8988T (cell line): ENCODE results near the gene TSHZ1.
A peak's percentile ranks its signal among the peaks of the same experiment; 100 is the strongest.
"Not testable (repeated sequence)": the region's sequence is repeated elsewhere in the genome, so short reads cannot be mapped to it uniquely, and the experiment has no call there.

Source experiments
- DNase-seq: peaks from one replicate; pipeline ENCODE4 v3.0.0; 2011

Gene TSHZ1

DNA sequence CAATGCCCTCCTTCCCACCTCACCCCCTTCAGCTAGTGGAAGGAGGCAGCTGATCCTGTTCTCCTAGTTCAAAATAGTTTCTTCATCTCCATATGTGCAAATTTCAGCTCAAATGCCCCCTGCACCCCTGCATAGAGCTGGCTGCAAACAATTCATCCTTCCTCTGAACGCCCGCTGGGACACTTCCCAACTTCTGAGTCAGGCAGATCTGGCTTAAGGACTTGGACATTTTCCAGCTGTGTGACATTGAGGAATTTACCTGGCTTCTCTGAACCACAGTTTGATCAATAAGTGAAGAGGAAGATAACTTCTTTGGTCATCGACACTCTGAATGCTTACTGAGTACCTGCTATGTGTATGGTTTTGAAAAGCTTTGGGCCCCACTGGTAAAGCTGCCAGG is 25.1 kb upstream of the TSHZ1 start:
- no peak for DNase-seq

DNA sequence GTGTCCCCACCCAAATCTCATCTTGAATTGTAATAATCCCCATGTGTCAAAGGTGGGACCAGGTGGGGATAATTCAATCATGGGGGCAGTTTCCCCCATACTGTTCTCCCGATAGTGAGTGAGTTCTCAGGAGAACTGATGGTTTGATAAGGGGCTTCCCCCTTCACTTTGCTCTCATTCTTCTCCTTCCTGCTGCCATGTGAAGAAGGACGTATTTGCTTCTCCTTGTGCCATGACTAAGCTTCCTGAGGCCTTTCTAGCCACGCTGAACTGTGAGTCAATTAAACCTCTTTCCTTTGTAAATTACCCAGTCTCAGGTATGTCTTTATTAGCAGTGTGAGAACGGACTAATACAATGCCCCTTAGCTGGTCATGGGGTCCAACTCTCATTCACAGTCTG is 22.9 kb upstream of the TSHZ1 start:
- DNase-seq, result not testable (repeated sequence)

DNA sequence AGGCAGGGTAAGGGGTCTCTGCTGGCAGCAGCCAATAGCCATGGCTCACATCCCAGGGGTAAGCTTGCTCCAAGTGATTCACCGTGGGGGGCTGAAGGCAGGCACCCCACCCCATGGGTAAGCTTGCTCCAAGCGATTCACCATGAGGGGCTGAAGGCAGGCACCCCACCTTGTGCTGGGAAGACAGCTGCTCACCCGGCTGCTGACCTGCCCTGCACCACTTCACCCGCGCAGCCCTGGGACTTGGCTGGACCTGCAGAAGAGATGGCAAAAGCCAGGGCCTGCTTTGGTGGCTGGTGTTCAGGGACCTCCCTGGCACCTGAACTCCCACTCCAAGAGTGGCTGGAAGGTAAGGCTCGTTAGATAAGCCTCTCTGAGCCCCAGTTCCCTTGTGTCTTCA is 20.9 kb upstream of the TSHZ1 start:
- DNase-seq, result no peak

DNA sequence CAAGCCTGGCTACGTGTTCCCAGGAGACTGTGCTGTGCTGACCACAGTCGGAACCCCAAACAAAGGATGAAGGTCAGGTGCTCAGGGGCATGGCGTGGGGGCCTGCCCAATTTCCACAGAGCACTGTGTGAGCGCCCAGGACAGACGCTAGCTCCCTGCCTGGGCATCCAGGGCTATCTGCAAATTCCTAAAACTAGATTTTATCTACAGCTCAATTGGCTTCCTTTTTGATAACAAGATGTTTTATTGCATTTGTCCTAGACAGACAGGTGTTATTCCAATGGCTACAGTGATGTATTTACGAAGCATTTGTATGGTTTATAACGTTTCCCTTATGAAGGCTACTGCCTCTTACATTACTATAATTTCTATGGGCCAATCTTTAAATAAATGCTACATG is 17.7 kb upstream of the TSHZ1 start:
- no peak for DNase-seq

DNA sequence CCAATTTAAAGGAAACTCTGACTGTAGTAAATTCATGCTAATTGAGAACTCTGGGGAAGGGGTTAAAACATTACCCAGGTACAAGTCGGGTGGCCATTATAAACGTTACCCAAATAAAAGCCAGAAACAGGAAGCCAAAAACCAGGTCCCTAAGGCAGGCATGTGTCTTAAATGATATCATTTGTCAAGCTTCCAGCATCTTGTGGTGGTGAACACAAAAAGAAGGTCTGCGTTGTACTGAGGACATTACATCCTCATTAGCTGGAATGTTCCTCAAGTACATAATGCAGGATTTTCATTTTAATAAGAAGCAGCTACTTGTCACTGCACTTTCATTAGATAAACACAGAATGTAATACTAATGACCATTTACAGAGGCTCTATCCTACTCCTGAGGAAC is 12.6 kb upstream of the TSHZ1 start:
- no peak for DNase-seq

DNA sequence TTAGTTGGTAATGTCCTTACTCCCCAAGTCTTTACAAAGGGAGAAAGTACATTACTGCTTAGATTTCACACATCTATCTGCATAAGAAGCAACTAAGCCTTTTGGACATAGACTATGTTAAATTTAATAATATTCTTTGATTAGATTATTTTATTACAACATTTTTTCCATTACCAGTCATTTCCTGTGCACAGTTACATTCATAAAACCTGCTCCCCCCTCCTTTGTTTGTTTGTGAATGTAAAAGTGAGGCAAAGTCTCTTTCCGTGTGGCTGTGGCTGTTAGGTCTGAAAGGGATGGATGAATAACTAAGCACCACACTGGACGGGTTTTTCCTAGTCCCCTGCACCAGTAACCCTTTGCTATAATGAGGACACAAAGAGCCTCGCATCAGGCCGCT is 11.3 kb upstream of the TSHZ1 start:
- DNase-seq, result no peak

DNA sequence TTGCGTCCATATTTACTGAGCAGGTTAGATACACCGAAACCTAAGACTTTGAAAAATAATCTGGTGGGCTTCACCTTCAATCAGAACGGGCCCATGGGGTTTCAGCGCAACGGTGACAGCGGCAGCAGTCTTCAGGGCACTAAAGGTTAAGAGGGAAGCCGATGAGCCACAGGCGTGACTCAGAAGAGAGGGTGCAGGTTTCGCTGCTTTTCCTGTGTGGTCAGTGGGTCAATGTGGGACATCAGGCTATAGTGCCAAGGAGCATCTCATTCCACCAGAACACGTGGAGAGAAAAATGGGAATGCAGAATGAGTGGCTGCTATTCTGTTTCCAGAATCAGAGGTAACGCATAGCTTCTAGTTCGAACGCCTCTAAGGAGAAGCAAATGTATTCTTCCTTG is 10.5 kb upstream of the TSHZ1 start:
- DNase-seq, result no peak

DNA sequence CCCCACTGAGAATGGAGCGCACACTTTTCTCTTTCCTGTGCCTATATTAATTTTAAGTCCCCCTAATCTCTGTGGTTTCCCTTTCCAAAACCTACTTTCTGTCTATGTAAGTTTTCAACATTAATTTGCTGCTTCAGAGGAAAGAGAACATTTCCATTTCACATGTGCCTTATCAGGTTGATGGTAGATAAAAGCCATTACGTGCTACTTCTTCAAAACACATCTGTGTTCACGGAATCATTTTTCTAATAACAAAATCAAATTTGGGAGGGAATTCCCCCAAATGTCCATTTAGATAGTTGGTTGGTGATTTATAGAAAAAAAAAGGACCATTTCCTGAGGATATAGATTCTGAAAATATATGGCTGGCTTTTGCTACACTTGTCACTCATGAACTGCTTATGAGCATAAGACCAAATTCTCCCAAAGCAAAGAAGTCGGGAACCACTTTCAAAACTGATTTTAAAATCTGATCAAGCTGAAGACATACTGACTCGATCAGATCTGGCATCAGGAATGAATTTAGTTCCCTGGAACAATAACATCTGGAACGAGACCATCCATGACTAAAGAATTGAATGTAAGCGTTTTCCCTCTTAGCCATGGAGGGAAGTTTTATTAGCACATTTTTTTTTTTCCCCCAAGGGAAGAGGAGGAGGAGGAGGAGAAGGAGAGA is 9.9 kb upstream of the TSHZ1 start:
- no peak for DNase-seq

DNA sequence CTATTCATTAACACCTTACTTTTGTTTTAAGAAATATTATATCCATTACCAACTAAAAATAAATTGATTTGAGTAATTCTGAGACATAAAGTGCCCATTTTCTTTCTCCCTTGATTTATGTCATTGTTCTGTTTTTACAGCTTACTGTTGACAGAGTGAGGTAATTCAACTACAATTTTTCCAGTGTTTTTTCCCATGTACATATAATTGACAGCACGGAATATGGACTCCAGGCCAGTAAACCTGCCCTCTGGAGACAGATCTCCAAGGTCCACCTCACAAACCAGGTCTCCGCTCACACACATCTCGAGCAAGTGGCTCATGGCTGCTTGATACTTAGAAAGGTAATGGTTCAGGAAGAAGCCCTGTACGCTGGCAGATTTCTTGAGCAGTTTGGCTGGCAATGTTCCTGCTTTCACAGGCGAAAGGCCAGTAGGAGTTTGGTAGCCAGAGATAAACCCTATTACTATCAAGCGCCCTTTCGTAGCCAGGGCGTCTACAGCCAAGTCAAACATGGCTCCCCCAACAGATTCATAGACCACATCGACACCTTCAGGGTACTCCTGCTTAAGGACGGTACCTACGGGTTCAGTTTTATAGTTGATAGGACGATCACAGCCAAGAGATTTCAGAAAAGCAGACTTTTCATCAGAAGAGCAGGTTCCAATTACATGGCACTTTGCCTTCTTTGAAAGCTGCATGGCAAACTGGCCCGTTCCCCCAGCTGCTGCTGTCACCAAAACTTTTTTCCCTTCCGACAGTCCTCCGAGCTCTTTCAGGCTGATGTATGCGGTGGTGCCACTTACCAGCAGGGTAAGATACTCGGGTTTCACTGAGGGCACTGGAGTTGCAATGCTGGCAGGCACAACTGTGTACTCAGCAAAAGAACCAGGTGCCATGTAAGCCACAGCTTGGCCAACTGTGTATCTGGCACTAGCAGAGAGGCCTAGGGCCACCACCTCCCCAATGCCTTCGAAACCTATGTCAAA is 9.0 kb upstream of the TSHZ1 start:
- no peak for DNase-seq

DNA sequence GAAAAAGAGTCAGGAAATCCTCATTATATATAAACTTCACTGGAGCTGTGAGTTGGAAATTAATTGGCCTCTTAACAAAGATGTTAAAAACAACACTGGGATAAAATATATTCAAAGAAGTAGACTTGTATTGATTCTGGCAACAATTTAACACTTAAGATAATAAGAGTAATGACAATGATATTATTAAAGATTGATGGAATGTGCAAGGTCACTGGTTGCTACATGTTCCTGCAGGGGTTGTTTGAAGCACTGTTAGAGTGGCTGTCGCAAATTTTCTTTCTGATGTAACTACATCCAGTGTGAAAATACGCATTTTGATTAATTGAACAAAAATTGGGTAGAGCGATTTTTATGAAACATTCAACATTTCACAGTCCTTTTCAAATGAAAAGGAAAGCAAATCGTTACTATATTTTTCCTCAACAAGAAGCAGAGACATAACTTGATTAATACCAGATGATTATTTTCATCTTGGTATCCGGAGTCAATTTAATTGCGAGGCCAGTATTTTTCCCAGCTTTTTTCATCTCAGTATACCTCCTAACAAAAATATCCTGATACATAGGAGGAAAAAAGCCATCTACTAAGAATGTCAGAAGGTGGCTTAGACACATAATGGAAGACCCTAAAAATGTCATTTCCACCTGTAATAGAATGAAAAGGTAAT is 7.8 kb upstream of the TSHZ1 start:
- no peak for DNase-seq

DNA sequence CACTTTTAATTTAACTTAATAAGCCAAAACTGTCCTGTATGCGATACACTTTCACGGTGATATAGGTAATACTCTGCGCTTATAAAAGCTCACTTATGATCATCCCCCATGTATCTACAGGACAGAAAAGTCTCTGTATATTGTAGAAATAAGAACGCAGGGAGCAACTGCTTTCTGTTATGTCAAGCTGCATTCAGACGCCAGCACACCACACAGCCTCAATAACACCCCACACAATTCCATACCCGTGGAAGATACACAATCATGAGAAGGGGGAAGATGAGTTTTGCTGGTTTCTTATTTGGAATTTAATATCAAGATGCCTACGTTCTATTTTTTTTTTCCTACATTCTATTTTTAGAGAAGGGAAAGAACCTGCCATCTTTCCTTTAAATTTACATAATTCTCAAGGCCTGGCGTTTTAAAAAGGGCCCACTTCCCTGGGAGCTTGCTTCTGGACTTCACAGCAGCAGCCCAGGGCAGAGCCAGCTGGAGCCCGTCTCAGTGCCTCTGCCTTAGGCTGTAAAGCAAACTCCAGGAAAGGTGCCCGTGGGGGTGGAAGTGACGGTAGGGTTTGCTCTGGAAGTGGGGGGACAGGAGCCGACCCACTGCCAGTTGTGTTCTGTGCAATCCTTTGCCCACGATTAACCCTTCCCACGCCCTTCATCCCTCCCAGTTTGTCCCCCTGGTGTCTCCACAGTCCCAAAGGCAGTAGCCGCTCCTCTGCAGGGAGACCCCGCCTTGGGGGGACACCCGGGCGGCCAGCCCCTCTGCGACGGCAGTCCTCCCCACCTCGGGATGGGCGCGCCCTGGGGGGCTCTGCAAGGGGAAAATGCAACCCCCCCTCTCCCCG is 7.0 kb upstream of the TSHZ1 start:
- no peak for DNase-seq

DNA sequence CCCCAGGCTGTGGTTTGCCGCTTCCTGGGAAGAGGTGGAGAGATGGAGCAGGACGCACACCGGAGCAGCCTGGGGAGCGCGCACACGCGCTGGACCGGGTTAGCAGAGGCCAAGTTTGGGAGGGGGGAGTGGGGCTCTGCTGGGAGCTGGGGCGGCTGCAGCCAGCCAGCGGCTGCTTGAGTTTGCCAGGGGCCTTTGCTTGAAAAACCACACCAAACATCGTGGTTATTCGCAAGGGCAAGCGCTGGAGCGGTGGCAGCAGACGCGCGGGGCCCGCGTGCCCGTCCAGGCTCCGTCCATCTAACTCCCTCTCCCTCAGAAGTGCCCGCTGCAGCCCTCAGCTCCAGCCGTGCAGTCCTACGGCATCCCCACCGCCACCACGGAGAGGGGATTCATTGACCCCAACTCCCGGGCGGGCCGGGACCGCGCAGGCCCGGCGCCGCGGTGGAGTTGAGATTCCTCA is 6.3 kb upstream of the TSHZ1 start:
- DNase-seq, result no peak

DNA sequence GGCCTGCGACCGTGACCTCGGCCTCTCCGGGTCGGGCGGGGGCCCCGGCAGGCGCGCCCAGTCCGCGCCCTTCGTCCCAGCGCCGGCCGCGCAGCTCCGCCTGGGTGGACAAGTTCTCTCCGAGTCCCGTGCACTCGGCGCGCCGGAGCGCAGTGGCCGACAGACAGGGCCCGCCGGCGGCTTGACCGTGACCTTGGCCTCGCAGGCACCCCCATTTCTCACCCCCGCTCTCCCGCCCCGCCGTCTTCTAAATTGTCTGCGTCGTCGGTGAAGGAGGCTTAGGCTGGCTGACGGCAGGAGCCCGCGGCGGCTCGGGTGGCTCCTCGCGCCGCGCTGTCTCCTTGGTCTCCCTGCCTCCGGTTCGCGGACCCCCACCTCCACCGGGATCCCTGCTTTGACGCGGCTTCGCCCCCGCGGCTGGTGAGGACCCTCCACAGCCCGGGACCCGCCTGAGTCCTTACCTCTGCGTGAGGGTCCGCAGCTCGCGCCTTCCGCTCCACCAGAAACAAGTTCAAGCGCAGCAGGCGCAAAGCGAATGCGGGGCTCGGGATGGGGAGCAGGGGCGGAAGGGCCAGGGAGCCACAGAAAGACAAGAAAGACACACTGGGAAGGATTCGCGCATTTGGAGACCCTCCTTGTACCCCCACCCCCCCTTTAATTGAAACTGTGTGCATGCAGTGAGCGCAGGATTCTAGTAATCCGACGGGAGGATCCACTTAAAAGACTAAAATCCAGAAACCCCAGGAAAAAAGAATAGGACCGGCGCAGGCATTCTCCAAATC is 5.7 kb upstream of the TSHZ1 start:
- no peak for DNase-seq

DNA sequence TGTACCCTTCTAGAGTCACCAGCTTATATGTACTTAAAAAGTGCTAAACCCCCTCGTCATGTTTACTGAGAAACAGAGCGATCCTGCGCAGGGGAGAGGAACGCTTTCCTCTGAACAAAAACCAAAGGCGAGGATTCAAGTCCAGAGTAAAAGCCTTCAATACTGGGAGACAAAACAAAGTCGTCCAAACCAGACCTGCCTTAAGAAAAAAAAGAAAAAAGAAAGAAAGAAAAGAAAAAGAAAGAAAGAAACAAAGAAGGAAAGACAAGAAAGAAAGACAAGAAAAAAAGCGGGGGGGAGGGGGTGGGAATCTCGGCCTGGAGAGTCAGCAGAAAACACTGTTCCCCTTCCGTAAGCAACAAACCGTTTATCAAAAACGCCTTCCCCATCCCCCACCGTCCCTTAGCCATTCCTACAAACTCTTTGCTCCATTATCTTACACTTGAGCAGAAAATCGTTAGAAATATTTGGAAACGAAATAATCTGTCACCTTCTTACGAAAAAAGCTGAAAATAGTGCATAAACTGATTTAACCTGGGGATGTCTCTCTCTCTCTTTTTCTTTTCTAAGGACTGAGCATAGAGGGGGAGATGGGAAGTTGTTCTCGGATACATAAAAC is 5.0 kb upstream of the TSHZ1 start:
- DNase-seq, result no peak

DNA sequence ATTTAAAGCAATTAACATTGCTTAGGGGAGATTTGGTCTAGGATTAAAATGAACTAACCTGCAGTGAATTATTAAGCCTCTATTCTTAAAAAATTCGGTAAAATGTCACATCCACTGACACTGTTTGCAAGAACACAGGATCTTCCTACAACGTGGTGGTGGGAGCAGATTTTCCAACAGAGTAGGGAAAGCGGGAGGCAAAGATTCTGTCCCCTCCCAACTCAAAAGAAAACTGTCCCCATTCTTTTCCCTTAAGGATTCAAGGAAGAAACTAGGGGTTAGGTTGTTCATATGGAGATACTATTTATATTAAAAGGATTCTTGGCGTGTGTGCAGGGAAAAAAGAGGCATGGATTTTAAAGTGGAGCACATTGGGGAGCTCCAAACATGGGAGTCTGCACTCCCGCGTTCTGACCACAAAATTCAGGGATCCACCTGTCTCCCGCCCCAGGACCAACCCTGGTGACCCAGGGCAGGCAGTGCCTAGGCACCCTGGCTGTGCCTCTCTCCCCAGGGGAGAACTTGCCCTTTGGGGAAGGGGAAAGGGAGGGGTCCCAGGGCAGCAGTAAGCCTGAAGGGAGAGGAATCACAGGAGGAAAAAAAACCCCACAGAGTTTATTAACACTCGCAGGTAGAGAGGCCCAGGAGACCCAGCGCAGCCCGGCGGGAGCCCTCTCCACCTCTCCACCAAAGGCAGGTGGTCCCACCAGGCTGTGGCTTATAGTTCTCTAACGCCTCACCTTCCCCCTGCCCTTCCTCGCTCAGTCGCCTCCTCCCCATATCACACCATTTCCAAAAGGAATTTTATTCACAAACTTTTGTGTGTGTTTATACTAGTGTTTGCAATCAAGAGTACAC is 3.9 kb upstream of the TSHZ1 start:
- DNase-seq, result peak; percentile 22

DNA sequence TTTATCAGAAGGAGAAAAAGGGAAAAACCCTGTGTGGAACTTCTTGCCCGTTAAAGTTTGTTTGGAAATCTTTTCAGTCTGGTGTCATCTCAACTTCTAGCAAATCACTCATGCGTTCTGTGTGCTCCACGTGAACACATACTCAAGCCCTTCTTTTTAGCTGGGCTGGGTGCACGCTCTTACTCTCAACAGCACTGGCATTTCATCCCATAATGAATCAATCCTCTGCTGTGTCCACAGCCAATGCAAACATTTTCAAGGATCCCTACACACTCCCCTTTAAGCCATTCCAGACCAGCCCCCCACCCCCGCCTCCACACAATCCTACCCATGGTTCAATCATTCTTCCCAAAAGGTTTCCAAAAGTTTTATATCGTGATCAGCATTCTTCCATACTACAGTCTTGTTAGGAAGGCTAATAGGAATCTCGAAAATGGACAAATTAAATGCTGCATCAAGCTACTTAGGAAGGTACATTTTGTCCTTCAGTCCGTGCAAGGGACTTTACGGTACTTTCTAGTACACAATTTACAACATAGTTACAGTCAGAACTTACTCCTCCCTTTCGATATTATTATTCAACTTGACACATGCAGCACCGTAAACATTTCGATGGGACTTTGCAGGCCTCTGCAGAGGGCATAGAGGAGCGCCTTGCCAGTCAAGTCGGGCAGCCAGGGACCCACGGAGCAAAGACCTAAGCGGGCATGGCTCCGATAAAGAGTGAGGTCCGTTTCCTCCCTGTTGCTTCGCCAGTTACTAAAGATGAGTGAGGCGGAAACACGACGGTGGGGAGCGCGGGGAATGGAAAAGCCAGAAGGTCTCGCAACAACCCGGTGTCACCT is 3.1 kb upstream of the TSHZ1 start:
- no peak for DNase-seq

DNA sequence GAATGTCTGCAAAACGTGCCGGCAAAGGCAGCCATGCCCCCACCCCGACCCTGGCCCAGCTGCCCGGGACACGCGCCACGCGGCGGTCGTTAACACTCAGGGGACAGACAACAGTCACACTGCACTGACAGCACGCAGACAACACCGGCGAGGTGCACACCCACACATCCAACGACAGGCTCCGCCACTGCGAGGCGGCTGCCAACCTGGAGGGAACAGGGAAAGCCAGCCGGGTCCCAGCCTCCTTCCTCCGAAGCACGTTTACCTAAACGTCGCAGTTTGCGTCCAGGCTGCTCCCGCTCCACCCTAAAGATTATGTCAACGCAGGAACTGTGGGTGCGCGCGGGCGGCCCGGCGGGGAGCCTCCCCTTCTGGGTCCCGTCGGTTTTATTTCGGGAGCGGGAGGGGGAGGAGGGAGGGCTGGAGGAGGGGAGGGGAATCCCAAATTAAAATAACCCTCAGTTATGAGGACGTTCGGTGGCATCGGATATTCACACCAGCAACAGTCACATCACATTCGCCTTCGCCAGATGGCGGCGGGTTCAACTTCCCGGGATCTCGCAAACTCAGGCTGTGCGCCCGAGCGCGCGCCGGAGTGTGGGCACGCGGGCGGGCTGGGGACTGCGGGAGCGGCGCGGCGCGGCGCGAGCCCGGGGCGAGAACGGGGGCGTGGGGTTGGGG is 2.3 kb upstream of the TSHZ1 start:
- DNase-seq, result peak; percentile 27

DNA sequence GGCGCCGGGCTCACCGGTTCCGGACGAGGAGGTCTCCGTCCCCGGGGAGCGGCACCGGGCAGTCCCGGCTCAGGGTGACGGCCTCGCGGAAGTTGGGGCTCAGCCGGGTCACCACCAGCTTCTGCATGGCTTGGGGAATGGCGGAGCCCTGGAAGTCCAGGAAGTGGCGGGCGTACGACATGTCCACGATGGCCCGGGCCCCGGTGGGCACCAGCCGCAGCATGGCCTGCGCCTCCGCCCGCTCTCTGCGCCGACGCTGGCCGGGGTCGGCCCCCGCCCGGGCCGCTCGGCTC is 1.8 kb upstream of the TSHZ1 start:
- peak; percentile 40 for DNase-seq
